ENCODE measurements around the gene ACSM3.

The ACSM3 gene

GRCh38 chr16:20822521-20823325 is 58.9 kb downstream of the ACSM3 start:
- Histone ChIP-seq H3K27me3 (replicated peaks; ENCODE audit: insufficient read depth, low read length) (no peaks in the 10 kb centered on the region), H3K36me3 (replicated peaks; ENCODE audit: insufficient read depth, low read length) (no peaks in the 10 kb centered on the region), H4K20me1 (ENCODE audit: insufficient read depth, low read length) (no peaks in the 10 kb centered on the region), H3K4me1 (ENCODE audit: low read length) (peaks cover 4% of the 10 kb centered on the region; the same call in 1 of the 2 replicates), H3F3A (ENCODE audit: insufficient read depth, low read length) (no peaks in the 10 kb centered on the region), H2AFZ (ENCODE audit: low read length) (no peak overlapping the region), H3K27ac (ENCODE audit: low read length) (no peak overlapping the region), H3K4me2 (ENCODE audit: low read depth, low read length) (no peak overlapping the region), H3K79me2 (ENCODE audit: low read length) (no peaks in the 10 kb centered on the region), H3K9me3 (replicated peaks; ENCODE audit: insufficient read depth, low read length) (no peaks in the 10 kb centered on the region), H3K4me3 (ENCODE audit: low read length) (no peak overlapping the region), H3K9ac (ENCODE audit: low read length) (no peak overlapping the region), H3K9me2 (replicated peaks; ENCODE audit: insufficient read depth, low read length) (no peaks in the 10 kb centered on the region)
- TF ChIP-seq EZH2phosphoT487 (IDR thresholded peaks at IDR 0.05; ENCODE audit: low read length): no peak
- no peak for TF ChIP-seq EZH2 (optimal IDR thresholded peaks at IDR 0.05; ENCODE audit: low read depth, low read length)
- no peak for TF ChIP-seq CTCF (IDR thresholded peaks at IDR 0.05; ENCODE audit: low read length)
- no peak for DNase-seq

GRCh38 chr16:20826039-20826566 is 62.3 kb downstream of the ACSM3 start:
- H3K4me3 ChIP-seq (ENCODE audit: low read length): no peak overlapping the region
- peaks cover 4% of the 10 kb centered on the region; the same call in 1 of the 2 replicates for H3K4me1 ChIP-seq (ENCODE audit: low read length)
- H3K36me3 ChIP-seq (replicated peaks; ENCODE audit: insufficient read depth, low read length): no peaks in the 10 kb centered on the region
- H3K27ac ChIP-seq (ENCODE audit: low read length): no peak overlapping the region
- no peaks in the 10 kb centered on the region for H3K9me2 ChIP-seq (replicated peaks; ENCODE audit: insufficient read depth, low read length)
- no peaks in the 10 kb centered on the region for H3F3A ChIP-seq (ENCODE audit: insufficient read depth, low read length)
- H3K9me3 ChIP-seq (replicated peaks; ENCODE audit: insufficient read depth, low read length): no peaks in the 10 kb centered on the region
- no peaks in the 10 kb centered on the region for H3K27me3 ChIP-seq (replicated peaks; ENCODE audit: insufficient read depth, low read length)
- H3K9ac ChIP-seq (ENCODE audit: low read length): no peak overlapping the region
- H4K20me1 ChIP-seq (ENCODE audit: insufficient read depth, low read length): no peaks in the 10 kb centered on the region
- TF ChIP-seq CTCF (IDR thresholded peaks at IDR 0.05; ENCODE audit: low read length) (no peak), EZH2 (optimal IDR thresholded peaks at IDR 0.05; ENCODE audit: low read depth, low read length) (no peak), EZH2phosphoT487 (IDR thresholded peaks at IDR 0.05; ENCODE audit: low read length) (no peak)
- no peak overlapping the region for H2AFZ ChIP-seq (ENCODE audit: low read length)
- DNase-seq: no peak
- H3K79me2 ChIP-seq (ENCODE audit: low read length): no peaks in the 10 kb centered on the region
- H3K4me2 ChIP-seq (ENCODE audit: low read depth, low read length): no peak overlapping the region

GRCh38 chr16:20829536-20829935 is 65.7 kb downstream of the ACSM3 start:
- Histone ChIP-seq H3K27me3 (replicated peaks; ENCODE audit: insufficient read depth, low read length) (no peaks in the 10 kb centered on the region), H3K9me3 (replicated peaks; ENCODE audit: insufficient read depth, low read length) (no peaks in the 10 kb centered on the region), H3K36me3 (replicated peaks; ENCODE audit: insufficient read depth, low read length) (no peaks in the 10 kb centered on the region), H3F3A (ENCODE audit: insufficient read depth, low read length) (no peaks in the 10 kb centered on the region), H3K9me2 (replicated peaks; ENCODE audit: insufficient read depth, low read length) (no peaks in the 10 kb centered on the region), H2AFZ (ENCODE audit: low read length) (no peak overlapping the region), H3K27ac (ENCODE audit: low read length) (no peak overlapping the region), H3K4me3 (ENCODE audit: low read length) (no peak overlapping the region), H4K20me1 (ENCODE audit: insufficient read depth, low read length) (no peaks in the 10 kb centered on the region), H3K4me1 (ENCODE audit: low read length) (no peaks in the 10 kb centered on the region), H3K9ac (ENCODE audit: low read length) (no peak overlapping the region), H3K4me2 (ENCODE audit: low read depth, low read length) (no peak overlapping the region), H3K79me2 (ENCODE audit: low read length) (no peaks in the 10 kb centered on the region)
- DNase-seq: no peak
- TF ChIP-seq EZH2 (optimal IDR thresholded peaks at IDR 0.05; ENCODE audit: low read depth, low read length): no peak
- no peak for TF ChIP-seq EZH2phosphoT487 (IDR thresholded peaks at IDR 0.05; ENCODE audit: low read length)
- TF ChIP-seq CTCF (IDR thresholded peaks at IDR 0.05; ENCODE audit: low read length): no peak
